Measurements from ENCODE around the gene CDKN2B-AS1.

CDKN2B-AS1 gene

DNA sequence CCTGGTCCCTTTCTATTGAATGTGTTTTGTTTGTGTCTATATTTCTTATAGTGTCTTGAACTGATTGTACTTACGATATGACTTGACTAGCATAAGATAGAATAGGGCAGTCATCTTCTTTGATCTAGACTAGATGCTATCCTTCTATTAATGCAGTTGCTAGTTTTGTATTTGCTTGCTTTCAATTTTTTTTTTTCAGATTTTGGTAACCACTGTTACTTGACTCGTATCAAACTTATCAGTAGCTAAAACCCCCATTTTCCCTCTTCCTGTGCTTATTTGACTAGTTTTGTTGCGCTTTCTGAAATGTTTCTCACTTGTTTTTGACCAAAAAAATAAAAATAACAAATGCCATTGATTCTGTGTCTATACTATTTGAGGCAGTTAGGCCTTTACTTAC lies 83.5 kb downstream of the CDKN2B-AS1 start:
- H3K4me3 ChIP-seq (replicated peaks; ENCODE audit: low read depth, low read length) = no peak overlapping the region
- TF ChIP-seq, protein P1, sequence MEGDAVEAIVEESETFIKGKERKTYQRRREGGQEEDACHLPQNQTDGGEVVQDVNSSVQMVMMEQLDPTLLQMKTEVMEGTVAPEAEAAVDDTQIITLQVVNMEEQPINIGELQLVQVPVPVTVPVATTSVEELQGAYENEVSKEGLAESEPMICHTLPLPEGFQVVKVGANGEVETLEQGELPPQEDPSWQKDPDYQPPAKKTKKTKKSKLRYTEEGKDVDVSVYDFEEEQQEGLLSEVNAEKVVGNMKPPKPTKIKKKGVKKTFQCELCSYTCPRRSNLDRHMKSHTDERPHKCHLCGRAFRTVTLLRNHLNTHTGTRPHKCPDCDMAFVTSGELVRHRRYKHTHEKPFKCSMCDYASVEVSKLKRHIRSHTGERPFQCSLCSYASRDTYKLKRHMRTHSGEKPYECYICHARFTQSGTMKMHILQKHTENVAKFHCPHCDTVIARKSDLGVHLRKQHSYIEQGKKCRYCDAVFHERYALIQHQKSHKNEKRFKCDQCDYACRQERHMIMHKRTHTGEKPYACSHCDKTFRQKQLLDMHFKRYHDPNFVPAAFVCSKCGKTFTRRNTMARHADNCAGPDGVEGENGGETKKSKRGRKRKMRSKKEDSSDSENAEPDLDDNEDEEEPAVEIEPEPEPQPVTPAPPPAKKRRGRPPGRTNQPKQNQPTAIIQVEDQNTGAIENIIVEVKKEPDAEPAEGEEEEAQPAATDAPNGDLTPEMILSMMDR (IDR thresholded peaks at IDR 0.05; ENCODE audit: low read length, missing control alignments) = no peak
- DNase-seq (ENCODE audit: low read depth) = no peak

DNA sequence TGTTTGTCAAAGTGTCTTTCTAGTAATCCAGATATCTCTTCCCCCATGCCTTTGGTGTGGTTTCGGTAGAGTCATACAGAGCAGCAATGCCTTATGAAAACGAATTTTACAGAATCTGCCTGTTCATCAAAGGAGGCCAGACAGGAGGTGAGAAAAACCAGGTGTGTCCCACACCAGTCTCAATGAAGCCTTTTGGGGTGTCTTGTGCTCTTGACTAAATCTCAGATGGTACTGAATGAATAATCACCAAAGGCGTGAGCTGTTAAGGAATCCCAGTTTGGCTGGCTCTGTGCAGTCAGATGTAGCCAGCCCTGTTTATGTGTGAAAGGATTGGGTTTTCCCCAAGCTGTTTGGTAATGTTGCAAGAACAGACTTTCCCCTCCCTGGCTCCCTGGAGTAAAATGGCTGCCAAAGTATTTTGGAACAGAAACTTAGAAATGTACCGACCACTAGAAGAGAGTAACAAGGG lies 85.3 kb downstream of the CDKN2B-AS1 start:
- H3K4me3 ChIP-seq (replicated peaks; ENCODE audit: low read depth, low read length) = no peak overlapping the region
- DNase-seq (ENCODE audit: low read depth) = peak; percentile 94
- TF ChIP-seq, protein P1 (IDR thresholded peaks at IDR 0.05; ENCODE audit: low read length, missing control alignments) = no peak

DNA sequence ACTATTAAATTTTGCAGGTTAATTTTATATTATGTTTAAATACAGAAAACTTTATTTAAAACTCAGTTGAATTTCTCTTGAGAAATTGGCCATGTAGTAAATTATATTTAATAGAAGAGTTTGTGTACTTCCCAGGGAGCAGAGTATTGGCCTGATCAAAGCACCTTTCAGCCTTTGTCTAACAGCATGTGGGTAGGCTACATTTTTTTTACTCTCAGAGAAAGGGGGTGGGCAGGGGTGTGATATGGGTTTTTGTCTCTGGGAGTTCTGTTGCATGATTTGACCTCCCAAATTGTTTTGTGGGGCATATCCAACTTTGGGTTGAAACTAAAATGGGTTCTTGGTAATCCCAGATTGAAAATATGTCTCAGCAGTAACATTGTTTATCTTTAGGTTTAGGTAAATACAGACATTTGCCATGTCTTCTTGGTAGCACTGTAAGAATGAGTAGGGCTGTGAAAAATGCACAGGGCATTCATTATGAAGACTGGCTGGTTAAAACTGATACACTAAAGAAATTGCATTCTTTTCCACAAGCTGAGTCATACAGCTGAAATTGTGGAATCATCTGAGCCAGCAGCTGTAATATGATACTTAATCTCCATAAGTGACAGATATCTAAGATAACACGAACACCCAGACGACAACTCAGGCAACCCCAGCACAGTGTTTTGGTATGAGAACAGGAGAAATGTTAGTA lies 89.9 kb downstream of the CDKN2B-AS1 start:
- TF ChIP-seq, protein P1 (IDR thresholded peaks at IDR 0.05; ENCODE audit: low read length, missing control alignments) = no peak
- DNase-seq (ENCODE audit: low read depth) = peak; percentile 86
- H3K4me3 ChIP-seq (replicated peaks; ENCODE audit: low read depth, low read length) = no peak overlapping the region

DNA sequence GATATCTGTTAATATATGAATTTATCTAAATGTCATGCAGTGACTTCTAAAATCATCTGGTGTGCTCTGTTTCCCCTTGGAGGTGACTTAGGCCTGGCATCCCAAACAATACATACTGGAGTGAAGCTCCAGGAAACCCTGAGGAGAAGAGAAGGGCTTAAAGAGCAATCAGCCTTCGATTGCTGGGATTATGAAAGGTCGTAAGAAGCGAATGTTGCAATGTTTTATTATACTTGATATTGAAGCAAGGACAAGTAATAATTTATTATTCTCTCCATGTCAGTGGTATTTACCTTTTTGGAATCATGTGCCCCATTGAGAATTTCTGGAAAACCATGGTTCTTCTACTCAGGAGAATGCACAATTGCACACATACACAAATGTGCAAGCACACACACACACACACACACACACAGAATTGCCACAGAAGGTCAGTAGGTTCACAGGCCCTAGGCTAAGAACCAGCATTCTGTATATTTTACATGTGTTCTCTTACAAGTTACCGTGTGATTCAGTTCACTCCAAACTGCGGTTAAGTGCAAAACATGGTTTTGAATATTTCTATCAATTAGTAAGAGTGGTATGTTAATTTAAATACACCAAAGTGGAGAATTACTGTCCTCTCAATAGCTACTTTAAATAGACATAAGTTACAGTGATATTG lies 93.6 kb downstream of the CDKN2B-AS1 start:
- DNase-seq (ENCODE audit: low read depth) = no peak
- TF ChIP-seq, protein P1 (IDR thresholded peaks at IDR 0.05; ENCODE audit: low read length, missing control alignments) = no peak
- H3K4me3 ChIP-seq (replicated peaks; ENCODE audit: low read depth, low read length) = no peak overlapping the region

DNA sequence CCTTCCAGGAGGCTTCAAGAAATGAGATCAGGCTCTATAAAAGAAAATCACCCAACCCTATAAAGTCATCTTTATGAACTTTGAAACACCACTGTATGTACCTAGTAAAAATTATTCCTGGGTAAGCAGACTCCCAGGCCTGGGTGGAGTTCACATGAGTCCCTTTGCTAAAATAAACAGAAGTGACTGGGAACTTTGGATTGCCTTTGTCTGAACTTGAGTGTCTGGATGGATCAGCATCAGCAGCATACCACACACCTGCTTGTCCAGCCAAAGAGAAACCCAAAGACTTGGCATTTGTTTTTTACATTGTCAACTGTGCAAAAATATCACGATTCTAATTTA lies 94.1 kb downstream of the CDKN2B-AS1 start:
- TF ChIP-seq, protein P1 (IDR thresholded peaks at IDR 0.05; ENCODE audit: low read length, missing control alignments) = no peak
- DNase-seq (ENCODE audit: low read depth) = no peak
- H3K4me3 ChIP-seq (replicated peaks; ENCODE audit: low read depth, low read length) = no peak overlapping the region

DNA sequence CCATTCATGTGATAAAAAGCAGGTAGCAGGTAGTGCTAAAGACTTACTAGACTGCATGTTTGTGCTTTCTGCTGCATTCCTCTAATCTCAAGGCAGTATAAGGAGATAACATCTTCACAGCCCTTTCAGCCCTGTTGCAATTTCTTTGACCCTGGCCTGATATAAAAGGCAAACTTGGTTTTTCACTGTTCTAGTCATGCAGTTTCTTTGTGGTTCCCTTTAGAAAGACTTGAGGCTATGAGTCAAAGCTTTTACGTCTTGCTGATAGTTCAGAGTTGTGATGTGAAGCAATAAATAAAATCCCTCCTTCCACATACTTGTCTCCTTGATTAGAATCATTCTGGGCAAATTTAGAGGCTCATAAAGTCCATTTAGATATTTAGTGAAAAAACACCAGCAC lies 103.1 kb downstream of the CDKN2B-AS1 start:
- TF ChIP-seq, protein P1 (IDR thresholded peaks at IDR 0.05; ENCODE audit: low read length, missing control alignments) = no peak
- DNase-seq (ENCODE audit: low read depth) = peak; percentile 82
- no peak overlapping the region for H3K4me3 ChIP-seq (replicated peaks; ENCODE audit: low read depth, low read length)
